Measurements from ENCODE around the gene MCM3AP.

GRCh38 chr21:46219591-46220239 lies 65.7 kb downstream of the MCM3AP start:
- TF ChIP-seq CTCF (IDR thresholded peaks at IDR 0.05; ENCODE audit: poor library complexity) (no peak), EZH2phosphoT487 (IDR thresholded peaks at IDR 0.05; ENCODE audit: low read depth, severe bottlenecking, unreplicated experiment) (no peak)

Data from hepatocyte (in vitro differentiated cells).